ENCODE results near the gene RIMS4. TPM values are rescaled to one million over a fixed set of nuclear protein-coding genes. Genes with fewer than 3 reads are reported as not detected.
"Not testable (repeated sequence)": the region's sequence is repeated elsewhere in the genome, so short reads cannot be mapped to it uniquely, and the experiment has no call there.

Gene RIMS4
- total and polyA plus RNA-seq, 12 donors: 0.11 to 6.3 (median 0.78) TPM; not detected in 1

DNA sequence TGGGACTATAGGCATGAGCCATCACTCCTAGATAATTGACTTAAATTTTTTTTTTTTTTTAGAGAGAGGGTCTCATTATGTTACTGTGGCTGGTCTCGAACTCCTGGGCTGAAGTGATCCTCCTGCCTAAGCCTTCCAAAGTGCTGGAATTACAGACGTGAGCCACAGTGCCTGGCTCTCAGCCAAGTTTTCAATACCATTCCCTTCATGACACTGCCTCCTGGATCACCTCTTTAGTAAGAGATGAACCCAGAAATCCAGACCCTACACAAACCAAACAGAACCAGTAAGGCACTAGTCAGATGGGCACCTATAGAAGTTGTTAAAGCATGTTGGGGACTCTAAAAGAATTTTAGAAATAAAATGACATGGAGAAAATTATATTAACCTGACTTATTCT is 18.3 kb upstream of the RIMS4 start:
- intact Hi-C loops (cut with DNase I): no loop called here
- Histone ChIP-seq H3K36me3 (replicated peaks in 1 of 2) (no peaks in the 10 kb centered on the region), H3K9me3 (replicated peaks in 1 of 3) (no peaks in the 10 kb centered on the region), H3K27me3 (peaks cover 19% of the 10 kb centered on the region), H3K27ac (no peak overlapping the region), H3K4me1 (replicated peaks in 1 of 2) (no peaks in the 10 kb centered on the region), H3K4me3 (no peak overlapping the region)
- WGBS, 4 donors: 44 to 54% (median 49%) methylated on average over 2 of the region's 2 CpGs
- TF ChIP-seq CTCF (IDR thresholded peaks at IDR 0.05) (no peak), POLR2A (IDR thresholded peaks at IDR 0.05) (no peak)
- no peak for DNase-seq

- no peak overlapping the region for H3K27ac ChIP-seq
- 11 to 24% (median 18%) methylated on average over 1 of the region's 1 CpG for WGBS, 4 donors
- H3K4me1 ChIP-seq (replicated peaks in 1 of 2): no peaks in the 10 kb centered on the region
- no peaks in the 10 kb centered on the region for H3K9me3 ChIP-seq (replicated peaks in 1 of 3)
- peaks cover 19% of the 10 kb centered on the region for H3K27me3 ChIP-seq
- DNase-seq: no peak
- no peak overlapping the region for H3K4me3 ChIP-seq
- intact Hi-C loops (cut with DNase I): no loop called here
- TF ChIP-seq POLR2A (IDR thresholded peaks at IDR 0.05) (no peak), CTCF (IDR thresholded peaks at IDR 0.05) (no peak)
- no peaks in the 10 kb centered on the region for H3K36me3 ChIP-seq (replicated peaks in 1 of 2)
Measured at GRCh38 chr20:44827401-44827800, 17.1 kb upstream of the RIMS4 start.

DNA sequence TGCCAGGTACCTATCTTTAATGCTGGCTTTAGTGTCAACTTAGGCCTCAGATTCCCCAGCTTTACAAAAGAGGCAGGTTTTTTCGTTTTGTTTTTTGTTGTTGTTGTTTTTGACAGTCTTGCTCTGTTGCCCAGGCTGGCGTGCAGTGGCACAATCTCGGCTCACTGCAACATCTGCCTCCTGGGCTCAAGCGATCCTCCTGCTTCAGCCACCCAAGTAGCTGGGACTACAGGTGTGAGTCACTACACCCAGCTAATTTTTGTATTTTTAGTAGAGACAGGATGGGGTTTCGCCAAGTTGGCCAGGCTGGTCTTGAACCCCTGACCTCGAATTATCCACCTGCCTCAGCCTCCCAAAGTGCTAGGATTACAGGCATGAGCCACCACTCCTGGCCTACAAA is 11.2 kb upstream of the RIMS4 start:
- H3K4me1 ChIP-seq (replicated peaks in 1 of 2); H3K36me3 ChIP-seq (replicated peaks in 1 of 2); H3K27me3 ChIP-seq; H3K4me3 ChIP-seq; H3K9me3 ChIP-seq (replicated peaks in 1 of 3); DNase-seq; intact Hi-C loops (cut with DNase I); H3K27ac ChIP-seq: not testable (repeated sequence)
- 81 to 86% (median 85%) methylated on average over 6 of the region's 6 CpGs for WGBS, 4 donors

GRCh38 chr20:44819936-44820335 is 9.6 kb upstream of the RIMS4 start:
- H3K36me3 ChIP-seq (replicated peaks in 1 of 2): no peaks in the 10 kb centered on the region
- H3K27me3 ChIP-seq: no peaks in the 10 kb centered on the region
- no peaks in the 10 kb centered on the region for H3K4me1 ChIP-seq (replicated peaks in 1 of 2)
- H3K27ac ChIP-seq: no peak overlapping the region
- intact Hi-C loops (cut with DNase I): no loop called here
- no peaks in the 10 kb centered on the region for H3K9me3 ChIP-seq (replicated peaks in 1 of 3)
- WGBS, 4 donors: 49 to 73% (median 67%) methylated on average over 4 of the region's 4 CpGs
- TF ChIP-seq POLR2A (IDR thresholded peaks at IDR 0.05): no peak
- TF ChIP-seq CTCF (IDR thresholded peaks at IDR 0.05): no peak
- H3K4me3 ChIP-seq: no peak overlapping the region
- DNase-seq: no peak

- Histone ChIP-seq H3K36me3 (replicated peaks in 1 of 2) (no peaks in the 10 kb centered on the region), H3K9me3 (replicated peaks in 1 of 3) (no peaks in the 10 kb centered on the region), H3K27ac (no peak overlapping the region), H3K27me3 (peaks cover 3% of the 10 kb centered on the region), H3K4me3 (no peak overlapping the region), H3K4me1 (replicated peaks in 1 of 2) (no peaks in the 10 kb centered on the region)
- DNase-seq: no peak
- intact Hi-C loops (cut with DNase I): no loop called here
- TF ChIP-seq POLR2A (IDR thresholded peaks at IDR 0.05): no peak
- no peak for TF ChIP-seq CTCF (IDR thresholded peaks at IDR 0.05)
- WGBS, 4 donors: 75 to 83% (median 78%) methylated on average over 6 of the region's 6 CpGs
Measured at GRCh38 chr20:44817143-44817910, 7.0 kb upstream of the RIMS4 start.
